Cardiac fibroblast (primary cell): ENCODE data around the gene LDHA.
A peak's percentile ranks its signal among the peaks of the same experiment; 100 is the strongest.

Experiments
- DNase-seq, 2 donors: peaks; one replicate each; pipeline versions ENCODE4 v3.0.0 to v3.0.0-alpha.2; 2010; ENCODE audit warnings: low read depth in 2 of 2
- H3K4me3 ChIP-seq, 2 donors: replicated peaks in 1 of 2; 1 replicate in 1 of 2; 2 replicates in 1 of 2; pipeline ENCODE4 v1.5.1; 2011; ENCODE audit warnings: low read depth in 2 of 2, low read length in 2 of 2, mild to moderate bottlenecking in 2 of 2, moderate library complexity in 1 of 2
- TF ChIP-seq, protein P1 (sequence below): IDR thresholded peaks from one replicate; pipeline ENCODE4 v1.5.1; 2011; ENCODE audit warnings: low read depth, mild to moderate bottlenecking, low read length, inconsistent platforms

The LDHA gene

DNA sequence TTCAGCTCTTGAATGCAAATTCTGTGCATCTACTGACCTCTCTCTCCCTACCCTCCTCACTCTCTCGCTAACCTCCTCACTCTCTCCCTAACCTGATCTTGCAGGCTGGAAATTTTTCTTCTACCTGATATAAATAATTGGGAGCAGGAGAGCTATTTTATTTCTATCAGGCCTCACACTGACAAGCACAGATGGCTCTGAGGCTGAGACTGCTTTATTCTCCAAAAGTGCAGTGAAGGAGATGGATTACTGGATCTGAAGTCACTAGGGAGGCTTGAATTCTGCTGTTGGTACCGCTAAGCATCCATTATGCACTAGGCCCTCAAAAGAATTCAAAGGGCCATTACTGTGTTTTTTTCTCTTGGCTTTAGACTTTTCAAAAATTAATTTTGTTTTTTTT lies 19.4 kb upstream of the LDHA start:
- no peak for DNase-seq
- TF ChIP-seq, protein P1, sequence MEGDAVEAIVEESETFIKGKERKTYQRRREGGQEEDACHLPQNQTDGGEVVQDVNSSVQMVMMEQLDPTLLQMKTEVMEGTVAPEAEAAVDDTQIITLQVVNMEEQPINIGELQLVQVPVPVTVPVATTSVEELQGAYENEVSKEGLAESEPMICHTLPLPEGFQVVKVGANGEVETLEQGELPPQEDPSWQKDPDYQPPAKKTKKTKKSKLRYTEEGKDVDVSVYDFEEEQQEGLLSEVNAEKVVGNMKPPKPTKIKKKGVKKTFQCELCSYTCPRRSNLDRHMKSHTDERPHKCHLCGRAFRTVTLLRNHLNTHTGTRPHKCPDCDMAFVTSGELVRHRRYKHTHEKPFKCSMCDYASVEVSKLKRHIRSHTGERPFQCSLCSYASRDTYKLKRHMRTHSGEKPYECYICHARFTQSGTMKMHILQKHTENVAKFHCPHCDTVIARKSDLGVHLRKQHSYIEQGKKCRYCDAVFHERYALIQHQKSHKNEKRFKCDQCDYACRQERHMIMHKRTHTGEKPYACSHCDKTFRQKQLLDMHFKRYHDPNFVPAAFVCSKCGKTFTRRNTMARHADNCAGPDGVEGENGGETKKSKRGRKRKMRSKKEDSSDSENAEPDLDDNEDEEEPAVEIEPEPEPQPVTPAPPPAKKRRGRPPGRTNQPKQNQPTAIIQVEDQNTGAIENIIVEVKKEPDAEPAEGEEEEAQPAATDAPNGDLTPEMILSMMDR: no peak

DNA sequence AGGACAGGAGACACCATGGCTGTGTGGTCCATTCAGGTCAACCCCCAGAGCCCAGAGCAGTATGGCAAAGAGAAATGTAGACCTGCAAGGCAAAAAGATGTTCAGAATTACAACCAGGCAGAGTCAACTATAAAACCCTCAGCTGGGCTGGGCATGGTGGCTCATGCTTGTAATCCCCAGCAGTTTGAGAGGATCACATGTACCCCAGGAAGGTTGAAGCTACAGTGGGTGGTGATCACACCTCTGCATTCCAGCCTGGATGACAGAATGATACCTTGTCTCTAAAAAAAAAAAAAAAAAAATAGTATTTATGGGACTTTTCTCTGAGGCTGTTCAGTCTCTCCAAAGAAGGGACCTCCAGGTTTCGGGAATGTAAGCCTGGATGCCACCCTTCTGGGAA lies 18.4 kb upstream of the LDHA start:
- TF ChIP-seq, protein P1: no peak
- DNase-seq: no peak

More for the DNA sequence above, 19.4 kb upstream of the LDHA start:
- no peak overlapping the region for H3K4me3 ChIP-seq

DNA sequence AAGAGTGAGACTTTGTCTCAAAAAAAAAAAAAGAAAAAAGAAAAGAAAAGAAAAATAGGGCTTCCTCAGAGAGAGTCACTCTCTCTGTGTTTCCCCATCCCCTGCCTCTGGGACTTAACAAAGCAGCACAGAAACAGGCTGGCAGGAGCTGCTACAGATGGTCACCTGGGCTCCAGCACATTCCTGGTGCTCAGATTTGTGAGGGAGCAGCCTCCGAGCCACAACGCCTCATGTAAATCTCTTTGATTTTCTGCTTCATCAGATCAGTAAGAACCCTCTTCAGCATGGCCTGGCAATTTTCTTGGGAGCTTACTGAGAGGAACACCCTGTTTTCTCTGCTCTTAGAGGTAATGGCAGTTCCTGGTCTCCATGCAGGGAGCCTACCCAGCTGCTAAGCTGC lies 15.2 kb upstream of the LDHA start:
- no peak for DNase-seq
- TF ChIP-seq, protein P1: no peak
- no peak overlapping the region for H3K4me3 ChIP-seq

More for the DNA sequence above, 18.4 kb upstream of the LDHA start:
- no peak overlapping the region for H3K4me3 ChIP-seq

DNA sequence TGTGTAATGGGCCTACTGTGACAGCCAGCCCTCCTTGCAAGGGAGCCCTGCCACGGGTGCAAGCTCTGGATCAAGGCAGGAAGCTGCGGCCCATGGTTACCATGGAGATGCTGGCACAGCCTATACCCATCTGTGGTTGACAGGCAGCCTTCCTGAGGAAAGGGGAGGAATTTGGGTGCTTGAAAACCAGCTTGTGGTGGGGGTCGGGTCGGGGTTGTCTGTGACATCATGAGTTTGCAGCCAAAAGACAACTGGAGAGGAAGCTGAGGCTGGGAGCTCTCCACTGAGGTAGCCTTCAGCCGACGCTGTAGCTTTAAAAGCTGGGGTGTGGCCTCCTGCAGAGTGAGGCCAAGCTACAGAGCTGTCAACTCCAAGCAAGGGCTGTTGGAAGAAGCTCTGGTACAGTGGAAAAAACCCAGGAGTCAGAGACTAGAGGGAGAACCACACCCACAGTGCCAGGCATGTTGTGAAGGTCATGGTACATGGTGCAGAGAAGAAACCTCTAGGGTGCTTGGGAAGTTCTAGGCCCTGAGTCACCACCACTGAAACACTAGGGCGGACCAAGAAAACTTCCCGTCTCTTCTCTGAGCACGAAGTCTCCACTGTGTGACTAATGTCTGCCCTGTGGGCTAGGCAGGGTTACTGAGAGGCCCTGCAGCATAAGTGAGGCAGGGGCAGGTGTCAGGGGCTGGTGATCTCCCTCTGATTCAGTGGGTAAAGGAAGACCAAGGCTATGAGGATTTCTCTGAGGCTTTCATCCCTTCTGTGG lies 10.8 kb upstream of the LDHA start:
- peak overlapping the region in 1 of 2 donors; percentile 21 for H3K4me3 ChIP-seq
- TF ChIP-seq, protein P1: no peak
- DNase-seq: peak; percentile 97 to 99

DNA sequence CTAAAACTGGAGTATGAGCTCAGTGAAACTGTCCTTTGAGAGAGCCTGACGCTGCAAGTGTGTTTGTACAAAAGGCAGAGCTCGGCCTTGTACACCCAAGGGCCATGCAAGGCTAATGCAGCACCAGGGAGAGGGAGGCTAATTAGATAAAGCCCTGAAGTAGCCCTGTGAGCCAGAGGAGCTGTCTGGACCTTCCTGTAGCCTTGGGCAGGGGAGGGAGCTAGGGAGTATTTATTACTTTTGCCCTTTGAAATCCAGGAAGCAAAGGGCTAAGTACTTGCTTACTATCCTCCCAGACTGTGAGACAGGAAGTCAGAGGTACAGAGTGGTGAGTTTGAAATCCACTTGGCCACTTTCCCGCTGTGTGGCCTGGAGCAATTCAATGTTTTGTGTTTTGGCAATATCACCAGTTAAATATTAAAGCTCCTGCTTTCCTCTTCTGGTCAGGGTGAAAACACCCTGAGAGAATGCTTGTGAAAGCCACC lies 10.2 kb upstream of the LDHA start:
- TF ChIP-seq, protein P1: no peak
- no peak overlapping the region for H3K4me3 ChIP-seq
- peak; percentile 94 for DNase-seq

DNA sequence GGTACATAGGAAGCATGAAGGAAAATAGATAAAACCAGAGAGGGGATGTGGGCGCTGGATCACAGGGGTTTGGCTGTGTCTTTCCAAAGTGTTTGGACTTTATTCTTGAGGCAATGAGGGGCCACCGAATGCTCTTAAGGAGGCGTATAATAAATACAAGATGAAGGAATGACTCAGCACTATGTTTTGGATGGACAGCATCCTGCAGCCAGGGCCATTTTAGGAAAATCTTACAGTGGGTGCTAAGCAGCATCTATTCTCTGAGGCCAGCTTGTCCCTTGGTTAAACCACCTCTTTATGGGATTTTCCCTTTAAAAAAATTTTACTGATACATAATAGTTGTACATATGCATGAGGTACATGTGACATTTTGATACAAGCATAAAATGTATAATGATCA lies 4.3 kb upstream of the LDHA start:
- DNase-seq: no peak
- no peak overlapping the region for H3K4me3 ChIP-seq
- TF ChIP-seq, protein P1: no peak
